Right lung (tissue), 5 donors: Measurements from ENCODE around the gene NDUFS6. TPM values are rescaled to one million over a fixed set of nuclear protein-coding genes. Genes with fewer than 3 reads are reported as not detected.

ENCODE experiments used
- DNase-seq, 2 donors: peaks; one replicate each; pipeline ENCODE4 v3.0.0-alpha.2; 2013
- polyA plus RNA-seq, 5 donors: library from polyadenylated mRNA; unstranded; fragments of 120-200 nt; gene quantifications; one replicate each; pipeline versions ENCODE4 v1.2.1 to v1.2.3, GENCODE V29; 2013; ENCODE audit warnings: inconsistent platforms in 1 of 5, low replicate concordance in 1 of 5; ENCODE audit not compliant: insufficient read length in 5 of 5, insufficient read depth in 1 of 5

Gene NDUFS6
- polyA plus RNA-seq, 5 donors = 29.9 to 67.8 (median 38.1) TPM

GRCh38 chr5:1763960-1764605 lies 37.1 kb upstream of the NDUFS6 start:
- DNase-seq = no peak

DNA sequence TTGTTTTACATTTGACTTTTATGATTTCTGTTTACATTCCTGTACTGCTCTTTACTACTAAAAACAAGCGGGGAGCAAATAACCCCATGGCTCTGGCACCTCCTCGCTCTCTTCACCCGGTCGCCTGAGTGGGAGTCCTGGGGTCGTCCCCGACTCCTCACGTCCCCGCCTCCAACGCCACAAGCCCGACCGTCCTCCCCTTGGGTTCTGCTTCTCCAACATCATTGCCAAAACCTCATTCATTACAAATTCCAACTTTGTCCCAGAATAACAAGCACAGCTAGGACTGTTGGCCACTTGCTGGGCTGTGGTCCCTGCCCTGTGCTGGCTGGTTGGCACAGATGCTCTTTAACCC lies 36.6 kb upstream of the NDUFS6 start:
- DNase-seq = no peak

GRCh38 chr5:1765141-1765879 lies 35.9 kb upstream of the NDUFS6 start:
- no peak for DNase-seq

DNA sequence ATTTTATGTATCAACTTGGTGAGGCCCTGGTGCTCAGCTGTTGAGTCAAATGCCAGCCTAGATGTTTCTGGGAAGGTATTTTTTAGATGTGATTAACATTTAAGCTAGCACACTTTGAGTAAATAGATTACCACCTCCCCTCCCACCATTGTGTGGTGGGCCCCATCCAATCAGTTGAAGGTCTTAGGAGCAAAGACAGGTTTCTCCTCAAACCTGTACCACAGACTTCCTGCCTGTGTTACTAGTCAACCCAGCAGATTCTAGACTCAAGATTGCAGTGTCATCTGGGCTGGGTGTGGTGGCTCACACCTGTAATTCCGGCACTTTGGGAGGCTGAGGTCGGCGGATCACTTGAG lies 35.3 kb upstream of the NDUFS6 start:
- no peak for DNase-seq

DNA sequence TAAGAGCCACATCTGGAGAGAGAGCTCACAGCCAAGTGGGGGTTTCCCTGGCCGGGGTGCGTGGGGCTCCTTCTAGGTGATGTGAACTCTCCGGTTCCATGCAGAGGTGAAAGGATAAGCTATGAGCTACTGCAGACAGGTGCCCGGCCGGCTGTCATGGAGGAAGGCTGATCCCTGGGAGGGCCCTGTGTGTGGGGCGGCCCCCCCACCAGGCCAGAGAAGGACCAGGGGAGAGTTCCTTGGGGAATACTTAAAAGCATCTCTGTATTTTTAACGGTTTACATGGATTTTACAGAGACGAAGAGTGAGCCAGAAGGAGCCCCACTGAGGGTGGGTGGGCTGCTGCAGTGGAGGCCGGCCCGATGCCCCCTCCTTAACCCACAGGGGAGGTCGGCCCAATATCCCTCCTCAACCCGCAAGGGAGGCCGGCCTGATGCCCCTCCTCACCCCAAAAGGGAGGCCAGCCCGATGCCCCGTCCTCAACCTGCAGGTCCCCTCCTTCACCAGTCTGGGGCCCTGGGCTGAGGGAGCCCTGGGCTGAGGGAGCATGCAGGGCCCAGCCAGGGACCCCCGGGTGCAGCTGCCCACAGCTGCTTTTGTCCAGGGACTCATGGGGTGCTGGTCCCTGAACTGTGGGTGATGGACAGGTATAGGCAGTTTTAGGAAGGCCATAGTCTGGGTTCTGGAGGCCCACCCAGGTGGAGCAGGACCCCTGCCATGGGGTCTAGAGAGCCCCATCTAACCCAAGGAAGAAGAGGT lies 33.5 kb upstream of the NDUFS6 start:
- no peak for DNase-seq

- no peak for DNase-seq
Measured at GRCh38 chr5:1768283-1769000, 32.8 kb upstream of the NDUFS6 start.

- DNase-seq = no peak
Measured at GRCh38 chr5:1769017-1769640, 32.1 kb upstream of the NDUFS6 start.

GRCh38 chr5:1769752-1770442 lies 31.3 kb upstream of the NDUFS6 start:
- no peak for DNase-seq

- no peak for DNase-seq
Measured at GRCh38 chr5:1770443-1770802, 30.8 kb upstream of the NDUFS6 start.

- no peak for DNase-seq
Measured at GRCh38 chr5:1771149-1772065, 29.8 kb upstream of the NDUFS6 start.

DNA sequence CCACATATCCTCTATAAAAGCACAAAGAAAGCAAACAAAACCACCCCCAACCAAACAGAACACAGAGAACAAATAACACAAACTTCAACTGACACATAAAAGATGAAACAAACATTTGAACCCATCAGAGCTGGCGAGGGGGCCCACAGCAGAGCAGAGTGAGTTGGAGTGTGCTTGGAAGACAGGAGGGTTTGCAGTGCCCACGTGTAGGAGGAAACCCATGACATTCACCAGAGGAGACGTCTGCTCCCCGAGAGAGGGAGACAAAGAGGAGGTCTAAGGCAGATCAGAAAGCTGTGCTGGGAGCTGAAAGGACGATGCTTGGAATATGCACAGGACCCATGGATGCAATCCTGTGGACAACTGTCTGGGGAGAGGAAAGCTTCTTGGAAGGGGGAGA lies 28.6 kb upstream of the NDUFS6 start:
- DNase-seq = no peak

- no peak for DNase-seq
Measured at GRCh38 chr5:1776831-1777230, 24.4 kb upstream of the NDUFS6 start.

- no peak for DNase-seq
Measured at GRCh38 chr5:1777281-1778137, 23.7 kb upstream of the NDUFS6 start.

- no peak for DNase-seq
Measured at GRCh38 chr5:1778138-1779020, 22.8 kb upstream of the NDUFS6 start.

DNA sequence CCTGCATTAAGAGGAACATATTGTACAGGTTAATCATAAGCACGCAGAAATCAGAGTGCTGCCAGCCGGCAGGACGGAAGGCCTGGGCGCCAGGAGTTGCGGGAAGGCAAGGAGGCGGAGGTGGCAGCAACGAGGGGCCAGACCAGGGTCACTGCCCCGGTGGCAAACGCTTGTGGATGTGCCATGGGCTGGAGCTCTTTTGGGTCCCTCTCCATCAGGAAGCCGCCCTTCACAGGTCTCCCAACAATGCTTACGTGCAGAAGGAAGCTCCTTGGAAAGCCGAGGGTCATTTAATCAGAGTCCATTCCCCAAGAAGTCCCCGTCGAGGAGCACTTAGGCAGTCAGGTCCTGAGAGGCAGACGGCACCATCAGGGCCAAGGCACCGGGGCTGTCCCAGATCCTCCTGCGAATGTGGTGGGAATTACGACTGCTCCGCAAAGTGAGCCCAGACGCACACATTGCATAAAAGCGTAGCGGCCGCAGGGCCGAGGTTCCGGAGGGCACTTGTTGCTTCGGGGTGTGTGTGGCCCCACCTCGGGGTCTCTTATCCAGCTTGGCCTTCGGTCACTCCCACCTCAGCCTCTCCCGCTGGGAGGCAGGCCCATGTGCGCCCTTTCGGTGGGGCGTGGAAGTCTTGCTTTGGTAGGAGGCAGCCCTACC lies 22.1 kb upstream of the NDUFS6 start:
- DNase-seq = no peak

- DNase-seq = no peak
Measured at GRCh38 chr5:1779782-1780613, 21.2 kb upstream of the NDUFS6 start.

GRCh38 chr5:1780614-1780930 lies 20.6 kb upstream of the NDUFS6 start:
- DNase-seq = no peak
